SK-N-SH (cell line): ENCODE data around the gene SPATA16.
"Not testable (repeated sequence)": the region's sequence is repeated elsewhere in the genome, so short reads cannot be mapped to it uniquely, and the experiment has no call there.

ENCODE experiments used
- CTCF ChIP-seq: fragments of 200-600 bp; sonication (generic); IDR thresholded peaks from 2 replicates; pipeline ENCODE4 v1.6.1; 2017; ENCODE audit warnings: antibody characterized with exemption, mild to moderate bottlenecking, moderate library complexity
- ELF1 ChIP-seq: IDR thresholded peaks from 2 replicates; pipeline ENCODE4 v1.4.0; 2012
- JUND ChIP-seq: IDR thresholded peaks from 2 replicates; pipeline ENCODE4 v1.4.0; 2012
- POLR2AphosphoS5 ChIP-seq: IDR thresholded peaks from 2 replicates; pipeline ENCODE4 v1.6.1; 2012; ENCODE audit warnings: low read depth, low read length
- RAD21 ChIP-seq: IDR thresholded peaks from 2 replicates; pipeline ENCODE4 v1.6.1; 2012; ENCODE audit warnings: mild to moderate bottlenecking, low read length
- REST ChIP-seq: IDR thresholded peaks from 2 replicates; pipeline ENCODE4 v1.6.1; 2012; ENCODE audit warnings: mild to moderate bottlenecking, low read depth, low read length, moderate library complexity
- RFX5 ChIP-seq: IDR thresholded peaks from 2 replicates; pipeline ENCODE4 v1.6.1; 2012; ENCODE audit warnings: mild to moderate bottlenecking, improper control_type of control experiment, low read length
- TAF1 ChIP-seq: IDR thresholded peaks from 2 replicates; pipeline ENCODE4 v1.6.1; 2012; ENCODE audit warnings: low read depth, mild to moderate bottlenecking, low read length, moderate library complexity, borderline replicate concordance
- TCF12 ChIP-seq: IDR thresholded peaks from 2 replicates; pipeline ENCODE4 v1.4.0; 2012
- YY1 ChIP-seq: IDR thresholded peaks from 2 replicates; pipeline ENCODE4 v1.4.0; 2012; ENCODE audit warnings: low read depth, mild to moderate bottlenecking
- ZBTB33 ChIP-seq: IDR thresholded peaks from 2 replicates; pipeline ENCODE4 v1.4.0; 2012; ENCODE audit warnings: low read depth, borderline replicate concordance

- TF ChIP-seq TAF1, CTCF, RAD21, ELF1, JUND, REST, YY1, ZBTB33, RFX5, TCF12, POLR2AphosphoS5: not testable (repeated sequence)
Observed at GRCh38 chr3:172879381-172879780, 261.7 kb downstream of the SPATA16 start.
